DOHH2 (cell line): ENCODE results near the gene NOL4L.

Experiments used
- H3F3A ChIP-seq: fragments of 200-600 bp; sonication (generic), shearing (Covaris generic); 2 replicates; pipeline ENCODE4 v1.6.0; 2016; ENCODE audit warnings: antibody characterized with exemption, mild to moderate bottlenecking; ENCODE audit not compliant: control insufficient read depth, insufficient read depth
- H3K27ac ChIP-seq: fragments of 200-600 bp; sonication (generic); 2 replicates; pipeline ENCODE4 v1.5.1; 2014; ENCODE audit warnings: low read depth, mild to moderate bottlenecking, low read length, moderate library complexity
- H3K27me3 ChIP-seq: fragments of 200-600 bp; sonication (generic); 2 replicates; pipeline ENCODE4 v1.6.1; 2014; ENCODE audit warnings: mild to moderate bottlenecking, low read length, mixed read lengths; ENCODE audit not compliant: control insufficient read depth
- H3K36me3 ChIP-seq: fragments of 200-600 bp; sonication (generic); 2 replicates; pipeline ENCODE4 v1.6.1; 2014; ENCODE audit warnings: mild to moderate bottlenecking, low read length, moderate library complexity, mixed read lengths; ENCODE audit not compliant: control insufficient read depth
- H3K4me1 ChIP-seq: fragments of 200-600 bp; sonication (generic); 2 replicates; pipeline ENCODE4 v1.6.1; 2014; ENCODE audit warnings: mild to moderate bottlenecking, low read length, mixed read lengths; ENCODE audit not compliant: control insufficient read depth
- H3K4me2 ChIP-seq: fragments of 200-600 bp; sonication (generic); 2 replicates; pipeline ENCODE4 v1.6.0; 2014; ENCODE audit warnings: mild to moderate bottlenecking, low read length, moderate library complexity
- H3K4me3 ChIP-seq: fragments of 200-600 bp; sonication (generic); 2 replicates; pipeline ENCODE4 v1.5.1; 2014; ENCODE audit warnings: mild to moderate bottlenecking, low read length, mixed read lengths
- H3K79me2 ChIP-seq: fragments of 200-600 bp; sonication (generic); 2 replicates; pipeline ENCODE4 v1.6.1; 2014; ENCODE audit warnings: mild to moderate bottlenecking, low read length, mixed read lengths; ENCODE audit not compliant: control insufficient read depth
- H3K9me2 ChIP-seq: fragments of 200-600 bp; sonication (generic); replicated peaks from 2 replicates; pipeline ENCODE4 v1.6.1; 2014; ENCODE audit warnings: mild to moderate bottlenecking, low read length, mixed read lengths; ENCODE audit not compliant: control insufficient read depth
- H3K9me3 ChIP-seq: fragments of 200-600 bp; sonication (generic); 2 replicates; pipeline ENCODE4 v1.6.1; 2014; ENCODE audit warnings: antibody characterized with exemption, low read length, mixed read lengths; ENCODE audit not compliant: control insufficient read depth, insufficient read depth
- H4K20me1 ChIP-seq: fragments of 200-600 bp; sonication (generic); 2 replicates; pipeline ENCODE4 v1.6.0; 2014; ENCODE audit warnings: low read depth, mild to moderate bottlenecking, antibody characterized with exemption, low read length, moderate library complexity; ENCODE audit not compliant: control insufficient read depth, insufficient read depth
- CTCF ChIP-seq: fragments of 200-600 bp; sonication (generic); IDR thresholded peaks from one replicate; pipeline ENCODE4 v1.5.1; 2014; ENCODE audit warnings: antibody characterized with exemption, mild to moderate bottlenecking, low read depth, low read length; ENCODE audit not compliant: poor library complexity, severe bottlenecking
- EZH2phosphoT487 ChIP-seq: fragments of 200-600 bp; sonication (generic); IDR thresholded peaks from 2 replicates; pipeline ENCODE4 v1.6.1; 2017; ENCODE audit warnings: borderline replicate concordance, mild to moderate bottlenecking, antibody characterized with exemption, low read length, moderate library complexity, mixed read lengths

Gene NOL4L

GRCh38 chr20:32515631-32516101 is 69.5 kb downstream of the NOL4L start:
- H3K9me2 ChIP-seq, result no peaks in the 10 kb centered on the region
- no peaks in the 10 kb centered on the region for H3K79me2 ChIP-seq
- no peak overlapping the region for H3K4me2 ChIP-seq
- H3F3A ChIP-seq, result no peaks in the 10 kb centered on the region
- TF ChIP-seq CTCF (no peak), EZH2phosphoT487 (no peak)
- H3K4me1 ChIP-seq, result peaks cover 4% of the 10 kb centered on the region; the same call in 1 of the 2 replicates
- no peaks in the 10 kb centered on the region for H3K27me3 ChIP-seq
- no peak overlapping the region for H3K4me3 ChIP-seq
- H4K20me1 ChIP-seq, result no peaks in the 10 kb centered on the region
- no peaks in the 10 kb centered on the region for H3K36me3 ChIP-seq
- no peaks in the 10 kb centered on the region for H3K9me3 ChIP-seq
- H3K27ac ChIP-seq, result no peak overlapping the region

GRCh38 chr20:32514760-32515159 is 70.4 kb downstream of the NOL4L start:
- Histone ChIP-seq H3F3A (no peaks in the 10 kb centered on the region), H3K4me2 (no peak overlapping the region), H3K4me1 (peaks cover 8% of the 10 kb centered on the region), H4K20me1 (no peaks in the 10 kb centered on the region), H3K9me2 (no peaks in the 10 kb centered on the region), H3K9me3 (no peaks in the 10 kb centered on the region), H3K36me3 (no peaks in the 10 kb centered on the region), H3K4me3 (no peak overlapping the region), H3K27me3 (no peaks in the 10 kb centered on the region), H3K27ac (no peak overlapping the region), H3K79me2 (no peaks in the 10 kb centered on the region)
- no peak for TF ChIP-seq CTCF
- TF ChIP-seq EZH2phosphoT487, result no peak

- H3K27ac ChIP-seq, result no peak overlapping the region
- H3K4me1 ChIP-seq, result peaks cover 12% of the 10 kb centered on the region
- no peak overlapping the region for H3K4me2 ChIP-seq
- no peaks in the 10 kb centered on the region for H4K20me1 ChIP-seq
- H3K4me3 ChIP-seq, result no peak overlapping the region
- no peaks in the 10 kb centered on the region for H3F3A ChIP-seq
- H3K79me2 ChIP-seq, result no peaks in the 10 kb centered on the region
- H3K9me2 ChIP-seq, result no peaks in the 10 kb centered on the region
- no peak for TF ChIP-seq EZH2phosphoT487
- no peak for TF ChIP-seq CTCF
- H3K27me3 ChIP-seq, result no peaks in the 10 kb centered on the region
- no peaks in the 10 kb centered on the region for H3K9me3 ChIP-seq
- H3K36me3 ChIP-seq, result no peaks in the 10 kb centered on the region
These were observed 71.9 kb downstream of the NOL4L start for GRCh38 chr20:32513031-32513866.
